NCI-H1048 (cell line): ENCODE results near the gene ABCD2.
"Not testable (repeated sequence)": the region's sequence is repeated elsewhere in the genome, so short reads cannot be mapped to it uniquely, and the experiment has no call there.

Experiments used
- DNase-seq: peaks from one replicate; lab custom pipeline; 2025; lab: John Stamatoyannopoulos, UW

ABCD2 gene

GRCh38 chr12:39612250-39612649 is 7.4 kb downstream of the ABCD2 start:
- DNase-seq = no peak

- DNase-seq = no peak
These were observed 7.8 kb downstream of the ABCD2 start for GRCh38 chr12:39611818-39612217.

- no peak for DNase-seq
These were observed 9.1 kb downstream of the ABCD2 start for GRCh38 chr12:39610436-39611025.

GRCh38 chr12:39606712-39607423 is 12.7 kb downstream of the ABCD2 start:
- no peak for DNase-seq

DNA sequence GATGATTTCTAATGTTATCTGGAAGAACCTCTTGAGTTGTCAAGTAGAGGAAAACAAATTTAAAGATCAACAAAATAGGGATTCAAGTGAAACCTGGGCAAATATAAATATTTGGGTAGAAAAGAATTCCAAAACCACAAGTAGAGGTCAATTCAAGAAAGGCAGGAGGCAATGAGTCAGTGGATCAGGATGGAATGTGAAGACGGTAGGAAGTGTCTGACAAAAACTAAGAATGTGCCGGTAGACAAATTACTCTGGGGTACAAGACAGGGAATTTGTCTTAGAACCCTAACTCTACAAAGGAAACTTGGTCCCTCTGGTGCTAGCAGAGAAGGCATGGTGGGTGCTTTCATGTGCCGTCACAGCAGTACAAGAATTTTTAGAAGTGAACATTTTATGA is 13.6 kb downstream of the ABCD2 start:
- no peak for DNase-seq

GRCh38 chr12:39605501-39605900 is 14.1 kb downstream of the ABCD2 start:
- no peak for DNase-seq

DNA sequence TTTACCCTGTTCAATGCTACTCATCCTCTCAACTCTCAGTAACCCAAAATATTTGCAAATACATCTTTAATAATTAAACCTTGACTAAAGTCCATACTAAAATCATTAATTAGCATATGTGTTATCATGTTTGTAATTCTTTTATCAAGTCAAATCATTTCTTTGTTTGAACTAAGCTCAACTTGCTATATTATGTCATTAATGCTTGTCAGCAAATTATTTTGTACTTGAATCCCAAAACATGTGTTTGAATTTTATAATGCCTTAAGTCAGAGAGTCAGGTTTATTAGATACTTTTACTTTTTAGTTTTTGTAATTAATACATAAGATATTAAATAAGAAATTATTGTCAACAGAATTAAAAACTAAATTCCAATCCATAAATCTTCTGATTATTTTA is 16.5 kb downstream of the ABCD2 start:
- no peak for DNase-seq

DNA sequence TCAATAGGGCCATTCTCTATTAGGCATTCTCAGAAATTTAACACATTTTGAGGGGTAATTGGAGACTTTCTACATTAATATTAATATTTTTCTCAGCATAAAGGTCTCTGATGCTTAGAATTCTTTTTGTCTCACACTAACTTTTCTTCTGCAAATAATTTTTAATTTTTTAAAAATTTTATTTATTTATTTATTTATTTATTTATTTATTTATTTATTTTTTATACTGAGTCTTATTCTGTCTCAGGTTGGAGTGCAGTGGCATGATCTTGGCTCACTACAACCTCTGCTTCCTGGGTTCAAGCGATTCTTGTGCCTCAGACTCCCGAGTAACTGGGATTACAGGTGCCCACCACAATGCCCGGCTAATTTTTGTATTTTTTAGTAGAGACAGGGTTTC is 17.7 kb downstream of the ABCD2 start:
- not testable (repeated sequence) for DNase-seq

- no peak for DNase-seq
These were observed 23.7 kb downstream of the ABCD2 start for GRCh38 chr12:39595928-39596327.

GRCh38 chr12:39592295-39592694 is 27.3 kb downstream of the ABCD2 start:
- DNase-seq = no peak

- no peak for DNase-seq
These were observed 31.3 kb downstream of the ABCD2 start for GRCh38 chr12:39588348-39588747.

DNA sequence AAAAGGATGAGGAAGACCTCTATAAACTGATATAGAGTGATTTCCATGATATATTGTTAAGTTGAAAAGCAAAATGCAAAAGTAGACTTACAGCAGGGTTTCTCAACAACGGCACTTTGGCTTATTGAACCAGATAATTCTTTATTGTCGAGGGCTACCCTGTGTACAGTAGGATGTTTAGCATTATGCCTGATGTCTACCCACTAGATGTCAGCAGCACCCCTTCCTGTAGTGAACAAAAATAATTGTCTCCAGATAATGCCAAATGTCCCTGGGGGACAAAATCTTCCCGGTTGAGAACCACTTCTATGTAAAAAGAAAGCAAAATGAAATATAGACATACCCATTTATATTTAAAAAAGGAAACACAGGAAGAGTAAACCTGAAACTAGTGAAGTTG is 32.4 kb downstream of the ABCD2 start:
- DNase-seq = no peak

GRCh38 chr12:39586816-39587215 is 32.8 kb downstream of the ABCD2 start:
- DNase-seq = no peak

DNA sequence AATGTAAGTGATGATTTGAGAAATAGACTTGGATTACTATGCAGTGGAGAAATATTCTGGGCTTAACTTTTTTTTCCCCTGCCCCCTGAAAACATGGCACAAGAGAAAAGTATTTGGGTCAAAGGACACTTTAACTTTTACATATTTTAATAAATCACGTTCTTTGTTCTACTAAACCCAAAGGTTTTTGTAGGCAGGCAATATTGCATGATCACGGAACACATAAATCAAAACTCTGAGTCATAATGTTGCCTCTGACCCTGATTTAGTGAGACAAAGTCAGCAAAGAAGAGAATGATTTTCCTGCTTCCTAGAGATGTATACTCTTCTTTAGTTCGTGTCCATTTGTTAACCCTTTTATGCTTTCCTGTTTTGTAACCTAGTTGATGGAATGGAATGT is 38.0 kb downstream of the ABCD2 start:
- no peak for DNase-seq

GRCh38 chr12:39575498-39575875 is 44.1 kb downstream of the ABCD2 start:
- DNase-seq = no peak

- DNase-seq = no peak
These were observed 44.7 kb downstream of the ABCD2 start for GRCh38 chr12:39574785-39575497.

- no peak for DNase-seq
These were observed 45.2 kb downstream of the ABCD2 start for GRCh38 chr12:39574378-39574777.

- no peak for DNase-seq
These were observed 45.6 kb downstream of the ABCD2 start for GRCh38 chr12:39573971-39574370.

- DNase-seq = no peak
These were observed 47.1 kb downstream of the ABCD2 start for GRCh38 chr12:39572551-39572950.

DNA sequence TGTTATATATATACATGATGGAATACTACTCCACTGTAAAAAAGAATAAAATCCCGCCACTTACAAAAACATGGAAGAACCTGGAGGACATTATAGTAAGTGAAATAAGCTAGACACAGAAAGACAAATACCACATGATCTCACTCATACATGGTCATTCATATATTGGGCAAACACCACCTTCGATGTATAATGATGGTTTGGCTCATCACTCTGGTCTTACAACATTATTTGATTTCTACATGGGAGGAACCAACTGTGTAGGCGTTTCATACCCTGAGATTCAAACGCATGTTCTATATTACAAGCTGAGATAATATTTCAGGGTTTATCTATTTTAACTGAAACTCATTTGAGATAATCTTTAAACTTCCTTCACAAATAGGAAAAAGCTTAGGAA is 48.3 kb downstream of the ABCD2 start:
- DNase-seq = no peak

DNA sequence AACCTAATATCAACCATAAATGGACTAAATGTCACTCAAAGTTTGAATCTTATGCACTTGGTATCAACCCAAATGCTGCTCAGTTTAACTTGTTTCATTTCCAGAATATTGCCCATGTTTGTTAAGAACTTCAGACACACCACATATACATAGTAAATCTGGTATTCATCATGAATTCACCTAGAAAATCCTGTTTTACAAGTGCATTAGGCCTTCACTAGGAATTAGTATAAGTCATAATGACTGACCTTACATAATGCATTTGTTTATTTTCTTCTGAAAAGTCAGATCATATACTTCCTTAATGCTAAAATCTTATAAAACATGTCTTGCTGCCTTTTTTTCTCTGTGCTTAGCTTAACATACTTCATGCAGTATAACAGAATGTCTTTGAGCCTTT is 66.1 kb downstream of the ABCD2 start:
- DNase-seq = no peak

- DNase-seq = not testable (repeated sequence)
These were observed 75.4 kb downstream of the ABCD2 start for GRCh38 chr12:39544211-39544610.

GRCh38 chr12:39541471-39541870 is 78.1 kb downstream of the ABCD2 start:
- DNase-seq = no peak
